H1 (cell line): ENCODE measurements around the gene DLGAP3. TPM values are rescaled to one million over a fixed set of nuclear protein-coding genes. Genes with fewer than 3 reads are reported as not detected.

Experiments
- CBX8 ChIP-seq: fragments of 300-800, 300-1000 bp; sonication (generic); IDR thresholded peaks from 2 replicates; pipeline ENCODE4 v1.7.1; 2016; ENCODE audit warnings: low read depth, low read length, borderline replicate concordance
- CHD1 ChIP-seq: IDR thresholded peaks from 2 replicates; pipeline ENCODE4 v1.6.1; 2012; ENCODE audit warnings: low read depth, low read length, improper control_type of control experiment
- CHD2 ChIP-seq: IDR thresholded peaks from 2 replicates; pipeline ENCODE4 v1.6.1; 2012; ENCODE audit warnings: low read length, improper control_type of control experiment
- EZH2 ChIP-seq: fragments of 200-600 bp; sonication (generic); IDR thresholded peaks from 2 replicates; pipeline ENCODE4 v1.7.1; 2012; ENCODE audit warnings: low read depth, mild to moderate bottlenecking, moderate library complexity, low read length, inconsistent platforms; ENCODE audit not compliant: severe bottlenecking
- JUN ChIP-seq: IDR thresholded peaks from 2 replicates; pipeline ENCODE4 v1.6.1; 2011; ENCODE audit warnings: low read depth, mild to moderate bottlenecking, improper control_type of control experiment, low read length
- KDM4A ChIP-seq: IDR thresholded peaks from one replicate; pipeline ENCODE4 v1.7.1; 2012; ENCODE audit warnings: low read depth, mild to moderate bottlenecking, moderate library complexity, low read length, inconsistent platforms; ENCODE audit not compliant: severe bottlenecking
- PHF8 ChIP-seq: fragments of 200-600 bp; sonication (generic); conservative IDR thresholded peaks from 2 replicates; pipeline ENCODE4 v1.7.1; 2012; ENCODE audit warnings: low read depth, mild to moderate bottlenecking, inconsistent platforms, low read length, moderate library complexity
- RBBP5 ChIP-seq: IDR thresholded peaks from 2 replicates; pipeline ENCODE4 v1.7.1; 2012; ENCODE audit warnings: low read depth, mild to moderate bottlenecking, inconsistent platforms, low read length, moderate library complexity, borderline replicate concordance
- SIN3A ChIP-seq, 2 experiments: IDR thresholded peaks in 1 of 2; conservative IDR thresholded peaks in 1 of 2; 2 replicates each; pipeline ENCODE4 v1.6.1; 2011 to 2012; ENCODE audit warnings: low read length in 2 of 2, improper control_type of control experiment in 1 of 2, low read depth in 1 of 2, mild to moderate bottlenecking in 1 of 2
- SP2 ChIP-seq: IDR thresholded peaks from 2 replicates; pipeline ENCODE4 v1.6.1; 2012; ENCODE audit warnings: mild to moderate bottlenecking, low read length, inconsistent platforms
- SP4 ChIP-seq: IDR thresholded peaks from 2 replicates; pipeline ENCODE4 v1.6.1; 2012; ENCODE audit warnings: low read length, inconsistent platforms
- TCF12 ChIP-seq: IDR thresholded peaks from 2 replicates; pipeline ENCODE4 v1.6.1; 2011; ENCODE audit warnings: low read depth, mild to moderate bottlenecking, low read length
- polyA plus RNA-seq, 7 experiments: library from polyadenylated mRNA; depleted of rRNA in 3 of 7; stranded (reverse) in 5 of 7; unstranded in 2 of 7; fragments of >200 nt in 5 of 7; fragments of 200-250 nt in 2 of 7; gene quantifications; 1 replicate in 5 of 7; 2 replicates in 1 of 7; 4 replicates in 1 of 7; pipeline versions ENCODE4 v1.2.1 to v1.2.3, GENCODE V29; 2011 to 2013; ENCODE audit warnings: missing spikeins in 2 of 7, mixed read lengths in 2 of 7
- total RNA-seq: library from RNA; stranded (reverse); fragmentation: NEBNext Ultra II Directional; extraction: Animal tissue kit (Norgen Biotek cat#: 25700); gene quantifications from 2 replicates; pipeline ENCODE4 v1.2.1, GENCODE V29; 2021
- TF ChIP-seq, protein P1 (sequence below): fragments of 300-600 bp; sonication (generic); IDR thresholded peaks from 2 replicates; pipeline ENCODE4 v1.7.1; 2012; ENCODE audit warnings: low read length, moderate library complexity, mild to moderate bottlenecking, inconsistent platforms; ENCODE audit not compliant: insufficient replicate concordance

DLGAP3 gene
- total and polyA plus RNA-seq, 2 of the 8 experiments (the other 6 are each of a cell fraction or from before 2014, with no cell fraction given), result 3.8 to 13.2 TPM

GRCh38 chr1:34915521-34915920 is 13.9 kb downstream of the DLGAP3 start (continued):
- TF ChIP-seq, protein P1, sequence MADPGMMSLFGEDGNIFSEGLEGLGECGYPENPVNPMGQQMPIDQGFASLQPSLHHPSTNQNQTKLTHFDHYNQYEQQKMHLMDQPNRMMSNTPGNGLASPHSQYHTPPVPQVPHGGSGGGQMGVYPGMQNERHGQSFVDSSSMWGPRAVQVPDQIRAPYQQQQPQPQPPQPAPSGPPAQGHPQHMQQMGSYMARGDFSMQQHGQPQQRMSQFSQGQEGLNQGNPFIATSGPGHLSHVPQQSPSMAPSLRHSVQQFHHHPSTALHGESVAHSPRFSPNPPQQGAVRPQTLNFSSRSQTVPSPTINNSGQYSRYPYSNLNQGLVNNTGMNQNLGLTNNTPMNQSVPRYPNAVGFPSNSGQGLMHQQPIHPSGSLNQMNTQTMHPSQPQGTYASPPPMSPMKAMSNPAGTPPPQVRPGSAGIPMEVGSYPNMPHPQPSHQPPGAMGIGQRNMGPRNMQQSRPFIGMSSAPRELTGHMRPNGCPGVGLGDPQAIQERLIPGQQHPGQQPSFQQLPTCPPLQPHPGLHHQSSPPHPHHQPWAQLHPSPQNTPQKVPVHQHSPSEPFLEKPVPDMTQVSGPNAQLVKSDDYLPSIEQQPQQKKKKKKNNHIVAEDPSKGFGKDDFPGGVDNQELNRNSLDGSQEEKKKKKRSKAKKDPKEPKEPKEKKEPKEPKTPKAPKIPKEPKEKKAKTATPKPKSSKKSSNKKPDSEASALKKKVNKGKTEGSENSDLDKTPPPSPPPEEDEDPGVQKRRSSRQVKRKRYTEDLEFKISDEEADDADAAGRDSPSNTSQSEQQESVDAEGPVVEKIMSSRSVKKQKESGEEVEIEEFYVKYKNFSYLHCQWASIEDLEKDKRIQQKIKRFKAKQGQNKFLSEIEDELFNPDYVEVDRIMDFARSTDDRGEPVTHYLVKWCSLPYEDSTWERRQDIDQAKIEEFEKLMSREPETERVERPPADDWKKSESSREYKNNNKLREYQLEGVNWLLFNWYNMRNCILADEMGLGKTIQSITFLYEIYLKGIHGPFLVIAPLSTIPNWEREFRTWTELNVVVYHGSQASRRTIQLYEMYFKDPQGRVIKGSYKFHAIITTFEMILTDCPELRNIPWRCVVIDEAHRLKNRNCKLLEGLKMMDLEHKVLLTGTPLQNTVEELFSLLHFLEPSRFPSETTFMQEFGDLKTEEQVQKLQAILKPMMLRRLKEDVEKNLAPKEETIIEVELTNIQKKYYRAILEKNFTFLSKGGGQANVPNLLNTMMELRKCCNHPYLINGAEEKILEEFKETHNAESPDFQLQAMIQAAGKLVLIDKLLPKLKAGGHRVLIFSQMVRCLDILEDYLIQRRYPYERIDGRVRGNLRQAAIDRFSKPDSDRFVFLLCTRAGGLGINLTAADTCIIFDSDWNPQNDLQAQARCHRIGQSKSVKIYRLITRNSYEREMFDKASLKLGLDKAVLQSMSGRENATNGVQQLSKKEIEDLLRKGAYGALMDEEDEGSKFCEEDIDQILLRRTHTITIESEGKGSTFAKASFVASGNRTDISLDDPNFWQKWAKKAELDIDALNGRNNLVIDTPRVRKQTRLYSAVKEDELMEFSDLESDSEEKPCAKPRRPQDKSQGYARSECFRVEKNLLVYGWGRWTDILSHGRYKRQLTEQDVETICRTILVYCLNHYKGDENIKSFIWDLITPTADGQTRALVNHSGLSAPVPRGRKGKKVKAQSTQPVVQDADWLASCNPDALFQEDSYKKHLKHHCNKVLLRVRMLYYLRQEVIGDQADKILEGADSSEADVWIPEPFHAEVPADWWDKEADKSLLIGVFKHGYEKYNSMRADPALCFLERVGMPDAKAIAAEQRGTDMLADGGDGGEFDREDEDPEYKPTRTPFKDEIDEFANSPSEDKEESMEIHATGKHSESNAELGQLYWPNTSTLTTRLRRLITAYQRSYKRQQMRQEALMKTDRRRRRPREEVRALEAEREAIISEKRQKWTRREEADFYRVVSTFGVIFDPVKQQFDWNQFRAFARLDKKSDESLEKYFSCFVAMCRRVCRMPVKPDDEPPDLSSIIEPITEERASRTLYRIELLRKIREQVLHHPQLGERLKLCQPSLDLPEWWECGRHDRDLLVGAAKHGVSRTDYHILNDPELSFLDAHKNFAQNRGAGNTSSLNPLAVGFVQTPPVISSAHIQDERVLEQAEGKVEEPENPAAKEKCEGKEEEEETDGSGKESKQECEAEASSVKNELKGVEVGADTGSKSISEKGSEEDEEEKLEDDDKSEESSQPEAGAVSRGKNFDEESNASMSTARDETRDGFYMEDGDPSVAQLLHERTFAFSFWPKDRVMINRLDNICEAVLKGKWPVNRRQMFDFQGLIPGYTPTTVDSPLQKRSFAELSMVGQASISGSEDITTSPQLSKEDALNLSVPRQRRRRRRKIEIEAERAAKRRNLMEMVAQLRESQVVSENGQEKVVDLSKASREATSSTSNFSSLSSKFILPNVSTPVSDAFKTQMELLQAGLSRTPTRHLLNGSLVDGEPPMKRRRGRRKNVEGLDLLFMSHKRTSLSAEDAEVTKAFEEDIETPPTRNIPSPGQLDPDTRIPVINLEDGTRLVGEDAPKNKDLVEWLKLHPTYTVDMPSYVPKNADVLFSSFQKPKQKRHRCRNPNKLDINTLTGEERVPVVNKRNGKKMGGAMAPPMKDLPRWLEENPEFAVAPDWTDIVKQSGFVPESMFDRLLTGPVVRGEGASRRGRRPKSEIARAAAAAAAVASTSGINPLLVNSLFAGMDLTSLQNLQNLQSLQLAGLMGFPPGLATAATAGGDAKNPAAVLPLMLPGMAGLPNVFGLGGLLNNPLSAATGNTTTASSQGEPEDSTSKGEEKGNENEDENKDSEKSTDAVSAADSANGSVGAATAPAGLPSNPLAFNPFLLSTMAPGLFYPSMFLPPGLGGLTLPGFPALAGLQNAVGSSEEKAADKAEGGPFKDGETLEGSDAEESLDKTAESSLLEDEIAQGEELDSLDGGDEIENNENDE, result no peak
- no peak for TF ChIP-seq JUN
- no peak for TF ChIP-seq SP2
- TF ChIP-seq KDM4A, result no peak
- no peak for TF ChIP-seq EZH2
- TF ChIP-seq PHF8, result no peak
- no peak for TF ChIP-seq CHD2
- no peak for TF ChIP-seq TCF12
- no peak for TF ChIP-seq CHD1
- TF ChIP-seq SP4, result no peak
- TF ChIP-seq CBX8, result no peak
- TF ChIP-seq SIN3A (conservative IDR thresholded peaks at IDR 0.05 in 1 of 2, IDR thresholded peaks at IDR 0.05 in 1 of 2; ENCODE audit: low read depth in 1 of 2, low read length in 2 of 2), result no peak
- no peak for TF ChIP-seq RBBP5
